Neural cell (in vitro differentiated cells): ENCODE results near the gene KANSL1L.

Source experiments
- EP300 ChIP-seq: fragments of 450-650 bp; conservative IDR thresholded peaks from 2 replicates; pipeline ENCODE4 v1.6.1; 2014; ENCODE audit warnings: antibody characterized with exemption, mild to moderate bottlenecking, moderate library complexity; ENCODE audit not compliant: poor library complexity, severe bottlenecking
- POLR2AphosphoS5 ChIP-seq: IDR thresholded peaks from 2 replicates; pipeline ENCODE4 v1.6.1; 2012
- SMC3 ChIP-seq: fragments of 450-650 bp; conservative IDR thresholded peaks from 2 replicates; pipeline ENCODE4 v1.6.1; 2014; ENCODE audit warnings: antibody characterized with exemption, mild to moderate bottlenecking, moderate library complexity; ENCODE audit not compliant: poor library complexity
- TF ChIP-seq, protein P1 (sequence below): fragments of 450-650 bp; IDR thresholded peaks from 2 replicates; pipeline ENCODE4 v1.5.1; 2014; ENCODE audit warnings: antibody characterized with exemption, mild to moderate bottlenecking, moderate library complexity; ENCODE audit not compliant: poor library complexity, severe bottlenecking

GRCh38 chr2:210203558-210203957 lies 32.3 kb upstream of the KANSL1L start:
- TF ChIP-seq, protein P1, sequence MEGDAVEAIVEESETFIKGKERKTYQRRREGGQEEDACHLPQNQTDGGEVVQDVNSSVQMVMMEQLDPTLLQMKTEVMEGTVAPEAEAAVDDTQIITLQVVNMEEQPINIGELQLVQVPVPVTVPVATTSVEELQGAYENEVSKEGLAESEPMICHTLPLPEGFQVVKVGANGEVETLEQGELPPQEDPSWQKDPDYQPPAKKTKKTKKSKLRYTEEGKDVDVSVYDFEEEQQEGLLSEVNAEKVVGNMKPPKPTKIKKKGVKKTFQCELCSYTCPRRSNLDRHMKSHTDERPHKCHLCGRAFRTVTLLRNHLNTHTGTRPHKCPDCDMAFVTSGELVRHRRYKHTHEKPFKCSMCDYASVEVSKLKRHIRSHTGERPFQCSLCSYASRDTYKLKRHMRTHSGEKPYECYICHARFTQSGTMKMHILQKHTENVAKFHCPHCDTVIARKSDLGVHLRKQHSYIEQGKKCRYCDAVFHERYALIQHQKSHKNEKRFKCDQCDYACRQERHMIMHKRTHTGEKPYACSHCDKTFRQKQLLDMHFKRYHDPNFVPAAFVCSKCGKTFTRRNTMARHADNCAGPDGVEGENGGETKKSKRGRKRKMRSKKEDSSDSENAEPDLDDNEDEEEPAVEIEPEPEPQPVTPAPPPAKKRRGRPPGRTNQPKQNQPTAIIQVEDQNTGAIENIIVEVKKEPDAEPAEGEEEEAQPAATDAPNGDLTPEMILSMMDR = no peak
- no peak for TF ChIP-seq POLR2AphosphoS5
- TF ChIP-seq EP300 = no peak
- no peak for TF ChIP-seq SMC3
